Hypothalamus (tissue), 51 donors: ENCODE results near the gene PAPPA2.
"Not testable (repeated sequence)": the region's sequence is repeated elsewhere in the genome, so short reads cannot be mapped to it uniquely, and the experiment has no call there.

Experiments used
- DNase-seq, 51 donors: peaks; one replicate each; lab custom pipeline; 2025; lab: John Stamatoyannopoulos, UW

Gene PAPPA2

GRCh38 chr1:176742322-176742721 is 279.3 kb downstream of the PAPPA2 start:
- DNase-seq, result no peak

- DNase-seq, result no peak
Observed at GRCh38 chr1:176744142-176744541, 281.2 kb downstream of the PAPPA2 start.

DNA sequence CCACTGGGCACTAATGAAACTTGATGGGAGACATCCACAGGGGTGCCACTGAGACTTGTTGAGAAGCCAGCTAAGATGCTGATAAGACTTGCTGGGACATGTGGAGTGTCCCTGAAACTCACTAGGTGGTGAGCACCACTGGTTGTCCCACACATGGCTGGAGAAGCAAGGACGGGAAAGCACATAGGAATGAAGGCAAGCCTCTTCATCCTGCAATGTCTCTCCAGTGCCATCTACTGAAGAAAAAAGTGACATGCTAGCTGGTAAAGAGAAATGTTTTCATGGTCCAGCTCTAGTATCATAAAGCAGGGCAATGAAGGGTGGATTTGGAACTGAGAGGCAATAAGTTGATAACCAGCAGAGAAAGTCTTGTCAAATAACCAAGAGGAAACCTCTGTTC is 283.0 kb downstream of the PAPPA2 start:
- DNase-seq, result no peak

- no peak for DNase-seq
Observed at GRCh38 chr1:176752505-176752904, 289.5 kb downstream of the PAPPA2 start.

- no peak for DNase-seq
Observed at GRCh38 chr1:176754676-176755075, 291.7 kb downstream of the PAPPA2 start.

- DNase-seq, result not testable (repeated sequence)
Observed at GRCh38 chr1:176756817-176757216, 293.8 kb downstream of the PAPPA2 start.

DNA sequence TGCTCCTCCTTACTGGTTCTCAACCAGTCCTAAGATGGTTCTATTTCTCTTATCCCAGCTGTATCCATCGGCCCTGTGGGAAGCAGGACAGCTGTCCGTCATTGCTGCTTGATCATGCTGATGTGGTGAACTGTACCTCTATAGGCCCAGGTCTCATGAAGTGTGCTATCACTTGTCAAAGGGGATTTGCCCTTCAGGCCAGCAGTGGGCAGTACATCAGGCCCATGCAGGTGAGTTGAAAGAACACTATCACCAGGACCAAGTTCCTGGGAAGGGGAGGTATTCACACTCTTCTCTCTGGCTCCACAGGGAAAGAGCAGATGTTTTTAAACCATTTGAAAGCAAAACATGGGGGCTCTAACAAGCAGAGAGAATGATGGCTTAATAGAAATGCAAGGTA is 302.6 kb downstream of the PAPPA2 start:
- no peak for DNase-seq

DNA sequence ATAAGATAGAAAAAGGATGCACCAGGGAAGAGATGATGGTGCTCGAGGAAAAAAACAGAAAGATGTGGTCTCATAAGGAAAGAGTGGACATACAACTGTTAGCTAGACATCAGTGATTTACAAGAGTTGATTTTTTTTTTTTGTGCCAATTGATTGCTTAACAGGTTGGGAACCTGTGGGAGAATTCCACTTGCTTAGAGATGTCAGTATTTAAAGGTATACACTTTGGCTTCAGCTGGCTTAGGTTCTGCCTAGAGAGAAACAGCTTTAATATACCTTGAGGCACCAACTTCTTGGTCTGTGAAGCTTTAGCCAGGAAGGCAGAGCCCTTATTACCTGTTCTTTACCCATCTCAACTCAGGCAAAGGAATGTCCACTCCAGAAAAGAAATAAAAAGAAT is 303.8 kb downstream of the PAPPA2 start:
- no peak for DNase-seq

DNA sequence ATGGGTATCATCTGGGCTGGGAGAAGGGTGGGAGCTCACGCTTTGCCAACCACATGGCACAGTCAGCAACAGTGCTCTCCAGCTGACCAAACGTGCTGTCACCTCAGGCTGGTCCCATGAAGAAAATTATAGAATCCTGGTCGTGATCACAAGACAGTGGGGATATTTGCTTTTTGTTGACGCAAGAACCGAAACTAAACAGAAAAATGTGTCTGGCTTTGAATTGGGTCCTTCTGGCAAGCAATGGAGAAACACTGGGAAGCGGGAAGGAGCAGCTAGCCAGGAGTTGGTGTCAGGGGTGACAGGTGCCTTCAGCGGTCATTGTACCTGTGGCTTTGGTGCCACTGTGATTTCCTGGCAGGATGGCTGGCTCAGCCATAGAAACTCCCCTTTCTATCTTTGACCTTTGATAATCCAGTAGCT is 304.8 kb downstream of the PAPPA2 start:
- no peak for DNase-seq

DNA sequence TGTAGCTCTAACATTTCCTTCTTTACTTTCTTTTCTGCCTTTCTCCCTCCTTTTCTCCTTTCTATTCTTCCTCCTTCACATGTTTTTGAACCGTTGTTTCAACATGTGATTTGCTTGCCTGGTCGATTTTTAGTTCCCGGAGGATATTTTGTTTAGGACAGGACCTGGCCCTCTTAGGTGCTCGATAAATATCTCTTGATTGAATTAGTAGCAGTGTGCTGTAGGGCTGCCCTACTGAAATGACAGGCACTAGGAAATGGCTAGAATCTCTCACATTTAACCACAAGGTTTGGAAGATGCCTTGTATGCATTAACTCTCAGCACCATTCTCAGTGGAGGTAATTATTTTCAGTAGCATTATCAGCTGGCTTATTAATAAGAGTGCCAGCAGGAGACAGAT is 305.6 kb downstream of the PAPPA2 start:
- no peak for DNase-seq

DNA sequence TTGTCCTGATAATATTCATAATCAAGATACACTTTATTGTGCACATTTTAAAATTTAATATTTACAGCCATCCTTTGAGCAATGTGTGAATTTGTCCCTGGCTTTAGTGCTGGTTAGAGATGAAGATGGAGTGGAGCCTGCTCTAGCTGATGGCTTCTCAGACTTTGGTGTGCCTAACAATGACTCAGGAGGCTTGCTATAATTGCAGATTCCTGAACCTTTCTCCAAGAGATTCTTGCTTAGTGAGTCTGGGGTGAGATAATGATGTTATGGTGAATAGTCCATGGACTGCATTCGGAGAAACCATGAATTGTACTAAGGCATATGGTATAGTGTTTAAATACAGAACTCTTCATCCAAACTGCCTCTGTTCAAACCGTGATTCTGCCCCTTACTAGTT is 307.1 kb downstream of the PAPPA2 start:
- no peak for DNase-seq

GRCh38 chr1:176773038-176773437 is 310.1 kb downstream of the PAPPA2 start:
- no peak for DNase-seq

- no peak for DNase-seq
Observed at GRCh38 chr1:176774224-176774623, 311.2 kb downstream of the PAPPA2 start.

GRCh38 chr1:176775378-176775777 is 312.4 kb downstream of the PAPPA2 start:
- no peak for DNase-seq

GRCh38 chr1:176775996-176776395 is 313.0 kb downstream of the PAPPA2 start:
- no peak for DNase-seq

DNA sequence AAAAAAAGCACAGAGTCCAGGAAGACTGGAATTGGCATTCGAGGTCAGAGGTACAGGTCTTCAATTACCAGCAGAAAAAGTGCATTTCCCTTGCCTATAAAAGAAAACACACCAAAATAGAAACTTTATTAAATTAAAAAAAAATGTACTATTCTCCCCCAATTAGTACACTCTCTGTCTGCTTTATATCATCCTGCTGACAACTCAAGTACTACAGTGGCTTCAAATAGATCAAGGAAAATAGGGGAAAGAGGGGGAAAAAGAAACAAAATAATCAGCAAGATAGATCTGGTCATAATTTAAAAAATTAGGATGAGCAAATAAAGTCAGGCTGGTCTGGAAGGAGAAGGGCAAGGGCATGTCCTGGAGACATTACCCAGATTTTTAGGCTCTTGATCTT is 315.1 kb downstream of the PAPPA2 start:
- DNase-seq, result no peak

- DNase-seq, result no peak
Observed at GRCh38 chr1:176779992-176780328, 317.0 kb downstream of the PAPPA2 start.

- no peak for DNase-seq
Observed at GRCh38 chr1:176783309-176783708, 320.3 kb downstream of the PAPPA2 start.

- no peak for DNase-seq
Observed at GRCh38 chr1:176785056-176785455, 322.1 kb downstream of the PAPPA2 start.

GRCh38 chr1:176785791-176786190 is 322.8 kb downstream of the PAPPA2 start:
- DNase-seq, result no peak

DNA sequence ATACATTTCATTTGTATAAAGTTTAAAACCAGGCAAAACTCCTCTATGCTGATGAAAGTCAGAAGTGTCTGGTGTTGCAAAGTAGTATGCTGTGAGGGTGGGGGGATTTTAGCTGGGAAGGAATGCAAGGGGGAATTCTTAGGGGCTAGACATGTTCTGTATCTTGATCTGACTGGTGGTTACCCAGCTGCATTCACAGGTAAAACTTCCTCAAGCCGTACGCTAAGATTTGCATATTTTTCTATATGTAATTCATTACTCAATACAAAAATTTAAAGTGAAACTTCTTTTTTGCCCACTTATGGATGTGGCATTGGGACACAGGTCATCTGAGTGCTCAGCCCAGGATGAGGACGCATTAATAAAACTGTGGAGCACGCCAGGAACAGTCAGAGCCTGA is 323.3 kb downstream of the PAPPA2 start:
- no peak for DNase-seq

- no peak for DNase-seq
Observed at GRCh38 chr1:176789571-176790090, 326.7 kb downstream of the PAPPA2 start.

DNA sequence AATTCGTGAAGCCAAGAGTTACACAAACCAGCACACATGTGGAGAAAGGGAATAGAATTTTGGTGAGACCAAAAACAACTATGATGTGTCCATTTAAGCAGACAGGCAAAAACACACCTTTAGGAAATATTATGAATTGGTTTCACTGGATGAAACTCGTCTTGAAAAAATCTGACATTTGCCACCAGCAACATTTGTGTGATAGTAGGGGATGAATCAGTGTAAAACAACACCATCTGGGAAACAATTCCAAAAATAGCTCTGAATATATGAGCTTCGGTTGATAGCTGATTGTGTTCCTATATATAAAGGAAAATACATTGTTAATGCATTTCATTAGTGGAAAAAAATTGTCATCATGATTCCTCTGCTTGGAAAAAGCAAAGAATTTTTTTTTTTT is 327.8 kb downstream of the PAPPA2 start:
- DNase-seq, result no peak

GRCh38 chr1:176791906-176792305 is 328.9 kb downstream of the PAPPA2 start:
- DNase-seq, result no peak
